ENCODE data around the gene KLHL11.
"Not testable (repeated sequence)": the region's sequence is repeated elsewhere in the genome, so short reads cannot be mapped to it uniquely, and the experiment has no call there.

The KLHL11 gene

DNA sequence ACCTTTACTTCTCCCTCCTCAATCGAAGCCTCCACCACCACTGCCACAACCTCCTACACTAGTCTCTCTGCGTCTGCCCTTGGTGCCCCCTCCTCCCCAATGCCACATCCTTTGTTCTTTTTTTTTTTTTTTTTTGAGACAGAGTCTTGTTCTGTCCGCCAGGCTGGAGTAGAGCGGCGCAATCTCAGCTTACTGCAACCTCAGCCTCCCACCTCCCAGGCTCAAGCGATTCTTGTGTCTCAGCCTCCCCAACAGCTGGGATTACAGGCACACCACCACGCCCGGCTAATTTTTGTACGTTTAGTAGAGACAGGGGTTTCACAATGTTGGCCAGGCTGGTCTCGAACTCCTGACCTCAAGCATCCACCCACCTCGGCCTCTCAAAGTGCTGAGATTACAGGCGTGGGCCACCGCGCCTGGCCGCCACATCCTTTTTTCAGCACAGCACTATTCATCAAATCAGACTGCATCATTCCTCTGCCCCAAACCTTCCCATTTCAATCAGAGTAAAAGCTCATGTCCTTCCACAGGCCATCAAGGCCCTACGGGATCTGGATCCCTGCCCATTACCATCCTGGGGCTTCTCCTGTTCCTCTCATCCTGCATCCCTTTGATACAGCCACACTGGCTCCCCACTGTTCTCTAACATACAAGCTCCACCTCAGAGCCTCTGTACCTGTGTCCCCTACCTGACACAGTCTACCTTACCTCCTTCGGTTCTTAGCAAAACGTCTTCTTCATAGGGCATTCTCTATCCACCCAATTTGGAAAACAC, 2.0 kb downstream of the KLHL11 start:
- Histone ChIP-seq H3K9me2 (replicated peaks; ENCODE audit: insufficient read depth, low read length) (no peaks in the 10 kb centered on the region), H3K36me3 (ENCODE audit: low read length) (peaks cover 6% of the 10 kb centered on the region; the same call in 1 of the 2 replicates), H2AFZ (ENCODE audit: low read depth, low read length, severe bottlenecking) (no peak overlapping the region), H3K9ac (ENCODE audit: low read length) (peak overlapping the region; percentile 84), H3K4me2 (ENCODE audit: low read depth, low read length, poor library complexity, severe bottlenecking) (peak overlapping the region; percentile 82), H3K9me3 (ENCODE audit: insufficient read depth, low read length) (no peaks in the 10 kb centered on the region), H3K27me3 (ENCODE audit: low read length) (no peaks in the 10 kb centered on the region), H3K4me3 (ENCODE audit: insufficient read depth, low read length, poor library complexity, severe bottlenecking) (peak overlapping the region; percentile 78), H3K79me2 (ENCODE audit: insufficient read depth, low read length) (peaks cover 65% of the 10 kb centered on the region), H3F3A (ENCODE audit: insufficient read depth) (peaks cover 16% of the 10 kb centered on the region), H4K20me1 (ENCODE audit: low read depth, low read length) (no peaks in the 10 kb centered on the region; the same call in 1 of the 2 replicates), H3K27ac (ENCODE audit: low read depth, low read length) (no peak overlapping the region)
- TF ChIP-seq, protein P1, sequence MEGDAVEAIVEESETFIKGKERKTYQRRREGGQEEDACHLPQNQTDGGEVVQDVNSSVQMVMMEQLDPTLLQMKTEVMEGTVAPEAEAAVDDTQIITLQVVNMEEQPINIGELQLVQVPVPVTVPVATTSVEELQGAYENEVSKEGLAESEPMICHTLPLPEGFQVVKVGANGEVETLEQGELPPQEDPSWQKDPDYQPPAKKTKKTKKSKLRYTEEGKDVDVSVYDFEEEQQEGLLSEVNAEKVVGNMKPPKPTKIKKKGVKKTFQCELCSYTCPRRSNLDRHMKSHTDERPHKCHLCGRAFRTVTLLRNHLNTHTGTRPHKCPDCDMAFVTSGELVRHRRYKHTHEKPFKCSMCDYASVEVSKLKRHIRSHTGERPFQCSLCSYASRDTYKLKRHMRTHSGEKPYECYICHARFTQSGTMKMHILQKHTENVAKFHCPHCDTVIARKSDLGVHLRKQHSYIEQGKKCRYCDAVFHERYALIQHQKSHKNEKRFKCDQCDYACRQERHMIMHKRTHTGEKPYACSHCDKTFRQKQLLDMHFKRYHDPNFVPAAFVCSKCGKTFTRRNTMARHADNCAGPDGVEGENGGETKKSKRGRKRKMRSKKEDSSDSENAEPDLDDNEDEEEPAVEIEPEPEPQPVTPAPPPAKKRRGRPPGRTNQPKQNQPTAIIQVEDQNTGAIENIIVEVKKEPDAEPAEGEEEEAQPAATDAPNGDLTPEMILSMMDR (IDR thresholded peaks at IDR 0.05; ENCODE audit: insufficient read depth, low read length, poor library complexity, severe bottlenecking): no peak
- no peak for TF ChIP-seq EZH2phosphoT487 (conservative IDR thresholded peaks at IDR 0.05; ENCODE audit: low read length)

DNA sequence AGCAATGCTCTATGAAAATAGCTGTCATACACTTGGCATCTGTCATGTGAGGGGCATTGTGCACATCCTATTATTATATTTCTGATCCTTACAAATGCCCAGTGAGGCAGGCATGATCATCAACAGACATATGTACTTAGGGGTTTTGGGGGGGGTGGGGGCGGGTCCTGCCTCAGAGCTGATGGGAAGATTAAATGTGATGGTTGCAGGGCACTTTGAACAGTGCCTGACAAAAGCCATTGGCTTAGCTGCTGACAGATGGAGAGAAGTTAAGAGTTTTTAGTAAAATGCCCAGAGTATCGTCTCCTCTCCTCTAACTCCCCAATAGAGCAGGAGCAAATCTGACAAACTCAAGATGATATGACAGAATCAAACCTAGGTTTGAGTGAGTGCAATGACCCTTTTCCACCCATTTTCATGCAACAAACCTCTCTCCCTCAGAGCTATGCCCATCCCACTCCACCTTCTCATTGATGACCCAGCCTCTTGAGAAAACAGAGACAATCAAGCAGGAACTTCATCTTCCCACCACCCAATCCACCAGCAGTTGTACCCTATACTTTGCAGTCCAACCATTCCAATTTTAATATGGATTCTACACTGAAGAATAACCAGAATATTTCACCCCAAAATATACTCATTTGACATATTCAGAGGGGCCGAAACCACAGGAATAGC, 4.8 kb downstream of the KLHL11 start:
- no peaks in the 10 kb centered on the region for H3K27me3 ChIP-seq (ENCODE audit: low read length)
- no peak overlapping the region for H3K27ac ChIP-seq (ENCODE audit: low read depth, low read length)
- H3F3A ChIP-seq (ENCODE audit: insufficient read depth): 0 out of 2 replicates have a peak, but pooled peaks cover 3% of the 10 kb centered on the region
- peaks cover 84% of the 10 kb centered on the region for H3K79me2 ChIP-seq (ENCODE audit: insufficient read depth, low read length)
- H3K4me3 ChIP-seq (ENCODE audit: insufficient read depth, low read length, poor library complexity, severe bottlenecking): no peak overlapping the region
- TF ChIP-seq, protein P1 (IDR thresholded peaks at IDR 0.05; ENCODE audit: insufficient read depth, low read length, poor library complexity, severe bottlenecking): no peak
- no peak for TF ChIP-seq EZH2phosphoT487 (conservative IDR thresholded peaks at IDR 0.05; ENCODE audit: low read length)
- H2AFZ ChIP-seq (ENCODE audit: low read depth, low read length, severe bottlenecking): no peak overlapping the region
- H3K9ac ChIP-seq (ENCODE audit: low read length): no peak overlapping the region
- H3K9me2 ChIP-seq (replicated peaks; ENCODE audit: insufficient read depth, low read length): no peaks in the 10 kb centered on the region
- H3K4me2 ChIP-seq (ENCODE audit: low read depth, low read length, poor library complexity, severe bottlenecking): no peak overlapping the region
- H3K9me3 ChIP-seq (ENCODE audit: insufficient read depth, low read length): no peaks in the 10 kb centered on the region
- H4K20me1 ChIP-seq (ENCODE audit: low read depth, low read length): no peaks in the 10 kb centered on the region; the same call in 1 of the 2 replicates
- H3K36me3 ChIP-seq (ENCODE audit: low read length): no peaks in the 10 kb centered on the region

DNA sequence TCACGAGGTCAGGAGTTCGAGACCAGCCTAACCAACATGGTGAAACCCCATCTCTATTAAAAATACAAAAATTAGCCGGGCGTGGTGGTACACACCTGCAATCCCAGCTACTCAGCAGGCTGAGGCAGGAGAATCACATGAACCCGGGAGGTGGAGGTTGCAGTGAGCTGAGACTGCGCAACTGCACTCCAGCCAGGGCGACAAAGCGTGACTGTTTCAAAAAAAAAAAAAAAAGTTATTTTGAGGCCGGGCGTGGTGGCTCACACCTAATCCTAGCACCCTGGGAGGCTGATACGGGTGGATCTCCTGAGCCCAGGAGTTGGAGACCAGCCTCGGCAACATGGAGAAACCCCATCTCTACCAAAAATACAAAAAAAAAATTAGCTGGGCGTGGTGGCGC, 13.8 kb downstream of the KLHL11 start:
- Histone ChIP-seq H3F3A (ENCODE audit: insufficient read depth) (peaks cover 49% of the 10 kb centered on the region), H3K4me2 (ENCODE audit: low read depth, low read length, poor library complexity, severe bottlenecking) (peak overlapping the region; percentile 70), H3K27ac (ENCODE audit: low read depth, low read length) (peak overlapping the region; percentile 87; the same call in 1 of the 2 replicates), H3K36me3 (ENCODE audit: low read length) (peaks cover 13% of the 10 kb centered on the region), H3K79me2 (ENCODE audit: insufficient read depth, low read length) (peaks cover 79% of the 10 kb centered on the region)
- H3K9ac ChIP-seq (ENCODE audit: low read length); H3K27me3 ChIP-seq (ENCODE audit: low read length); H3K4me3 ChIP-seq (ENCODE audit: insufficient read depth, low read length, poor library complexity, severe bottlenecking); H2AFZ ChIP-seq (ENCODE audit: low read depth, low read length, severe bottlenecking); H3K9me3 ChIP-seq (ENCODE audit: insufficient read depth, low read length); H4K20me1 ChIP-seq (ENCODE audit: low read depth, low read length); H3K9me2 ChIP-seq (replicated peaks; ENCODE audit: insufficient read depth, low read length): not testable (repeated sequence)

All from SU-DHL-6 (cell line).